HG03045 (cell line): Measurements from ENCODE around the gene CAB39.
A peak's percentile ranks its signal among the peaks of the same experiment; 100 is the strongest.

Experiments used
- ATAC-seq: cut with Tn5 transposase; IDR thresholded peaks from one replicate; pipeline ENCODE4 v1.9.1; 2021; ENCODE audit warnings: mild to moderate bottlenecking, moderate library complexity; ENCODE audit not compliant: unreplicated experiment

Gene CAB39

GRCh38 chr2:230849633-230850357 lies 137.2 kb downstream of the CAB39 start:
- no peak for ATAC-seq

- ATAC-seq: no peak
Measured at GRCh38 chr2:230850358-230850658, 137.7 kb downstream of the CAB39 start.

- no peak for ATAC-seq
Measured at GRCh38 chr2:230852113-230852512, 139.5 kb downstream of the CAB39 start.

- ATAC-seq: no peak
Measured at GRCh38 chr2:230861552-230862255, 149.1 kb downstream of the CAB39 start.

- no peak for ATAC-seq
Measured at GRCh38 chr2:230862292-230862691, 149.7 kb downstream of the CAB39 start.

GRCh38 chr2:230863031-230863430 lies 150.4 kb downstream of the CAB39 start:
- no peak for ATAC-seq

- no peak for ATAC-seq
Measured at GRCh38 chr2:230863442-230864121, 150.9 kb downstream of the CAB39 start.

GRCh38 chr2:230864122-230864604 lies 151.5 kb downstream of the CAB39 start:
- no peak for ATAC-seq

GRCh38 chr2:230864605-230865306 lies 152.1 kb downstream of the CAB39 start, which contains the start of gene ITM2C:
Gene ITM2C (plus strand): TSS chr2:230864942. CDS start chr2:230865026, 84 bp downstream.
- ATAC-seq: peak; percentile 79

- ATAC-seq: no peak
Measured at GRCh38 chr2:230865307-230865765, 152.7 kb downstream of the CAB39 start.

GRCh38 chr2:230865766-230866755 lies 153.4 kb downstream of the CAB39 start:
- ATAC-seq: no peak

GRCh38 chr2:230866756-230867523 lies 154.3 kb downstream of the CAB39 start:
- ATAC-seq: no peak

GRCh38 chr2:230868161-230868946 lies 155.7 kb downstream of the CAB39 start:
- ATAC-seq: no peak

- ATAC-seq: no peak
Measured at GRCh38 chr2:230868947-230869913, 156.6 kb downstream of the CAB39 start.

- ATAC-seq: no peak
Measured at GRCh38 chr2:230869914-230870543, 157.4 kb downstream of the CAB39 start.
